ENCODE results near the gene THAP3.

DNA sequence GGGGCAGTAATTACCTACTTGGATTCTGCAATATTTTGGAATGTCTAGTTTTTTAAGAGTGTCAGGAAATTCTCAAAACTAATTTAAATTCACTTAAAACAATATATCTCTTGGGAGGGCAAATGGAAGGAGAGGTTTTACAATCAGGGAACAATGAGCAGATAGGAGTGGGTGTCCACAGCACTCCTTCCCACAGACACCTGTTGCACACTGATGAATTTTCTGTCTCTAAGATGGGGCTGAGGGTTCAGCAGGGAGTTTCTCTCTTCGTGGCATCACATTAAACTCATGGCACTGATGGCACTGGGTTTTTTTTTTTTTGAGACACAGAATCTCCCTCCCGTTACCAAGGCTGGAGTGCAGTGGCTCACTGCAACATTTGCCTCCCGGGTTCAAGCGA, 5.6 kb upstream of the THAP3 start:
- TF ChIP-seq, protein P1, sequence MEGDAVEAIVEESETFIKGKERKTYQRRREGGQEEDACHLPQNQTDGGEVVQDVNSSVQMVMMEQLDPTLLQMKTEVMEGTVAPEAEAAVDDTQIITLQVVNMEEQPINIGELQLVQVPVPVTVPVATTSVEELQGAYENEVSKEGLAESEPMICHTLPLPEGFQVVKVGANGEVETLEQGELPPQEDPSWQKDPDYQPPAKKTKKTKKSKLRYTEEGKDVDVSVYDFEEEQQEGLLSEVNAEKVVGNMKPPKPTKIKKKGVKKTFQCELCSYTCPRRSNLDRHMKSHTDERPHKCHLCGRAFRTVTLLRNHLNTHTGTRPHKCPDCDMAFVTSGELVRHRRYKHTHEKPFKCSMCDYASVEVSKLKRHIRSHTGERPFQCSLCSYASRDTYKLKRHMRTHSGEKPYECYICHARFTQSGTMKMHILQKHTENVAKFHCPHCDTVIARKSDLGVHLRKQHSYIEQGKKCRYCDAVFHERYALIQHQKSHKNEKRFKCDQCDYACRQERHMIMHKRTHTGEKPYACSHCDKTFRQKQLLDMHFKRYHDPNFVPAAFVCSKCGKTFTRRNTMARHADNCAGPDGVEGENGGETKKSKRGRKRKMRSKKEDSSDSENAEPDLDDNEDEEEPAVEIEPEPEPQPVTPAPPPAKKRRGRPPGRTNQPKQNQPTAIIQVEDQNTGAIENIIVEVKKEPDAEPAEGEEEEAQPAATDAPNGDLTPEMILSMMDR (IDR thresholded peaks at IDR 0.05): no peak
- no peak for TF ChIP-seq EP300 (IDR thresholded peaks at IDR 0.05)
- no peak for TF ChIP-seq POLR2A (IDR thresholded peaks at IDR 0.05)

Measured in tibial nerve (tissue), 4 donors.